Keratinocyte (primary cell): ENCODE results near the gene CIP2A. TPM values are rescaled to one million over a fixed set of nuclear protein-coding genes. Genes with fewer than 3 reads are reported as not detected.

Source experiments
- DNase-seq: peaks from one replicate; pipeline ENCODE4 v3.0.0-alpha.2; 2011; ENCODE audit warnings: low read depth, missing footprints, low spot score
- FAIRE-seq: peaks from 2 replicates; lab custom pipeline; 2011; peaks lifted over from hg19 to GRCh38; lab: Jason Lieb, UNC
- H2AFZ ChIP-seq: 2 replicates; pipeline ENCODE4 v1.6.0; 2012; ENCODE audit warnings: low read length, control low read depth, inconsistent platforms; ENCODE audit not compliant: control insufficient read depth
- H3K27ac ChIP-seq: 2 replicates; pipeline ENCODE4 v1.5.1; 2011; ENCODE audit warnings: low read length; ENCODE audit not compliant: control insufficient read depth, insufficient read depth
- H3K27me3 ChIP-seq: 3 replicates; pipeline ENCODE4 v1.6.0; 2011; ENCODE audit warnings: low read length; ENCODE audit not compliant: control insufficient read depth, insufficient read depth; ENCODE audit errors: extremely low read depth
- H3K36me3 ChIP-seq, 2 experiments: 2 replicates in 1 of 2; 3 replicates in 1 of 2; pipeline ENCODE4 v1.5.1; 2011; ENCODE audit warnings: low read length in 2 of 2, mild to moderate bottlenecking in 1 of 2; ENCODE audit not compliant: control insufficient read depth in 2 of 2, insufficient read depth in 2 of 2; ENCODE audit errors: extremely low read depth in 1 of 2
- H3K4me1 ChIP-seq: 3 replicates; pipeline ENCODE4 v1.5.1; 2011; ENCODE audit warnings: low read length; ENCODE audit not compliant: control insufficient read depth, insufficient read depth; ENCODE audit errors: extremely low read depth
- H3K4me2 ChIP-seq: 3 replicates; pipeline ENCODE4 v1.6.0; 2011; ENCODE audit warnings: low read depth, low read length; ENCODE audit not compliant: control insufficient read depth, insufficient read depth; ENCODE audit errors: extremely low read depth
- H3K4me3 ChIP-seq, 3 experiments: fragments of 200-600 bp in 1 of 3; sonication (generic) in 1 of 3; 2 replicates in 2 of 3; 3 replicates in 1 of 3; pipeline ENCODE4 v1.5.1; 2011 to 2016; ENCODE audit warnings: low read length in 3 of 3, mild to moderate bottlenecking in 3 of 3, control low read depth in 2 of 3, inconsistent platforms in 1 of 3, low read depth in 1 of 3, mixed read lengths in 1 of 3, mixed run types in 1 of 3, moderate library complexity in 1 of 3; ENCODE audit not compliant: control insufficient read depth in 2 of 3, insufficient read depth in 2 of 3; ENCODE audit errors: extremely low read depth in 1 of 3
- H3K79me2 ChIP-seq: 2 replicates; pipeline ENCODE4 v1.6.0; 2012; ENCODE audit warnings: low read length; ENCODE audit not compliant: control insufficient read depth, insufficient read depth
- H3K9ac ChIP-seq: 3 replicates; pipeline ENCODE4 v1.6.0; 2011; ENCODE audit warnings: low read length; ENCODE audit not compliant: control insufficient read depth, insufficient read depth; ENCODE audit errors: extremely low read depth
- H3K9me1 ChIP-seq: 3 replicates; pipeline ENCODE4 v1.6.0; 2011; ENCODE audit warnings: low read length; ENCODE audit not compliant: control insufficient read depth, insufficient read depth; ENCODE audit errors: extremely low read depth
- H3K9me3 ChIP-seq: 2 replicates; pipeline ENCODE4 v1.5.1; 2012; ENCODE audit warnings: low read depth, low read length; ENCODE audit not compliant: control insufficient read depth
- H4K20me1 ChIP-seq: 3 replicates; pipeline ENCODE4 v1.6.0; 2011; ENCODE audit warnings: low read length; ENCODE audit not compliant: control insufficient read depth, insufficient read depth; ENCODE audit errors: extremely low read depth
- CTCF ChIP-seq, 3 experiments: IDR thresholded peaks in 1 of 3; conservative IDR thresholded peaks in 1 of 3; optimal IDR thresholded peaks in 1 of 3; 2 replicates in 2 of 3; 3 replicates in 1 of 3; pipeline versions ENCODE3 to v1.5.1; 2011; ENCODE audit warnings: low read length in 3 of 3, mild to moderate bottlenecking in 3 of 3, moderate library complexity in 2 of 3, control low read depth in 1 of 3, inconsistent platforms in 1 of 3; ENCODE audit not compliant: insufficient read depth in 2 of 3; ENCODE audit errors: extremely low read depth in 1 of 3
- EZH2 ChIP-seq: IDR thresholded peaks from one replicate; pipeline ENCODE4 v1.6.1; 2012; ENCODE audit warnings: inconsistent platforms, mild to moderate bottlenecking, low read length, moderate library complexity
- dilution Hi-C: fragments of 300-500 bp; cut with MboI; formaldehyde crosslinking; loops from one replicate; pipeline ENCODE4 v1.7.0; 2020; ENCODE audit warnings: low sequenced_read_pairs; ENCODE audit not compliant: extremely low pct_ligation_motif_present
- polyA plus RNA-seq, 5 experiments: library from polyadenylated mRNA; depleted of rRNA in 3 of 5; stranded (reverse) in 3 of 5; stranded (forward) in 1 of 5; unstranded in 1 of 5; fragments of >200 nt; gene quantifications; 1 replicate in 1 of 5; 2 replicates in 3 of 5; 3 replicates in 1 of 5; pipeline versions ENCODE4 v1.2.1 to v1.2.3, GENCODE V29; 2011 to 2012; ENCODE audit warnings: missing spikeins in 2 of 5, low read depth in 1 of 5, low replicate concordance in 1 of 5

CIP2A gene
- polyA plus RNA-seq, 1 donor (not counting 4 experiments of a cell fraction or from before 2014, with no cell fraction given): 9.9 TPM

- dilution Hi-C loops: no loop called here
- Histone ChIP-seq H3K9me3 (no peaks in the 10 kb centered on the region), H3K27ac (no peak overlapping the region), H3K4me2 (no peak overlapping the region), H3K9ac (no peak overlapping the region), H3K4me1 (peaks cover 6% of the 10 kb centered on the region), H3K79me2 (no peaks in the 10 kb centered on the region), H3K4me3 (no peak overlapping the region), H3K27me3 (no peaks in the 10 kb centered on the region), H2AFZ (no peak overlapping the region), H3K9me1 (no peaks in the 10 kb centered on the region), H3K36me3 (no peaks in the 10 kb centered on the region), H4K20me1 (no peaks in the 10 kb centered on the region)
- DNase-seq (no peak), FAIRE-seq (no peak)
- no peak for TF ChIP-seq CTCF (optimal IDR thresholded peaks at IDR 0.05 in 1 of 3, IDR thresholded peaks at IDR 0.05 in 1 of 3, conservative IDR thresholded peaks at IDR 0.05 in 1 of 3; ENCODE audit: extremely low read depth in 1 of 3, insufficient read depth in 2 of 3, low read length in 3 of 3)
- no peak for TF ChIP-seq EZH2
Observed at GRCh38 chr3:108602249-108602934, 13.2 kb upstream of the CIP2A start.

- Histone ChIP-seq H3K9me3 (no peaks in the 10 kb centered on the region), H3K9ac (no peak overlapping the region), H3K9me1 (no peaks in the 10 kb centered on the region), H2AFZ (no peak overlapping the region), H3K4me3 (no peak overlapping the region), H4K20me1 (no peaks in the 10 kb centered on the region), H3K27ac (no peak overlapping the region), H3K4me2 (no peak overlapping the region), H3K79me2 (no peaks in the 10 kb centered on the region), H3K4me1 (peaks cover 6% of the 10 kb centered on the region), H3K36me3 (no peaks in the 10 kb centered on the region), H3K27me3 (no peaks in the 10 kb centered on the region)
- no peak for TF ChIP-seq CTCF (optimal IDR thresholded peaks at IDR 0.05 in 1 of 3, IDR thresholded peaks at IDR 0.05 in 1 of 3, conservative IDR thresholded peaks at IDR 0.05 in 1 of 3; ENCODE audit: extremely low read depth in 1 of 3, insufficient read depth in 2 of 3, low read length in 3 of 3)
- no peak for TF ChIP-seq EZH2
- dilution Hi-C loops: no loop called here
- DNase-seq: no peak
- FAIRE-seq: no peak
Observed at GRCh38 chr3:108599677-108600409, 10.6 kb upstream of the CIP2A start.
